B cell (primary cell): ENCODE measurements around the gene SMAD7. TPM values are rescaled to one million over a fixed set of nuclear protein-coding genes. Genes with fewer than 3 reads are reported as not detected.

Source experiments
- ATAC-seq: fragments of 200-7000 bp; cut with Tn5 transposase; one replicate; pipeline ENCODE4 v1.10.0; 2021; ENCODE audit warnings: low read depth, mild to moderate bottlenecking, moderate number of reproducible peaks, moderate library complexity
- CTCF ChIA-PET: fragments of 350-600 bp; sonication (Branson Sonifier 250); formaldehyde crosslinking; loops from one replicate; lab custom pipeline; 2021; ENCODE audit warnings: antibody characterized with exemption, inconsistent platforms; lab: Charles Lee
- POLR2A ChIA-PET: fragments of 350-600 bp; sonication (Branson Sonifier 250); formaldehyde crosslinking; loops from one replicate; lab custom pipeline; 2021; ENCODE audit warnings: antibody characterized with exemption; lab: Charles Lee
- DNase-seq: peaks from one replicate; pipeline ENCODE4 v3.0.0; 2013
- H2AFZ ChIP-seq: 2 replicates; pipeline ENCODE4 v1.6.1; 2012; ENCODE audit warnings: mild to moderate bottlenecking, low read depth, low read length; ENCODE audit not compliant: insufficient read depth, poor library complexity, severe bottlenecking
- H3K27ac ChIP-seq, 2 donors: 1 replicate in 1 of 2; 2 replicates in 1 of 2; pipeline ENCODE4 v1.5.1; 2012 to 2013; ENCODE audit warnings: low read length in 2 of 2, mild to moderate bottlenecking in 2 of 2, moderate library complexity in 1 of 2
- H3K27me3 ChIP-seq, 4 experiments: fragments of 200-600 bp in 1 of 4; sonication (generic) in 1 of 4; replicated peaks in 1 of 4; 1 replicate in 2 of 4; 2 replicates in 2 of 4; pipeline versions ENCODE4 v1.6.1 to v1.7.0; 2013 to 2016; ENCODE audit warnings: low read length in 3 of 4, mild to moderate bottlenecking in 2 of 4, mixed read lengths in 1 of 4, moderate library complexity in 1 of 4; ENCODE audit not compliant: insufficient read depth in 4 of 4, control insufficient read depth in 3 of 4; ENCODE audit errors: control extremely low read depth in 1 of 4
- H3K36me3 ChIP-seq, 2 experiments: replicated peaks in 1 of 2; 1 replicate in 1 of 2; 2 replicates in 1 of 2; pipeline versions ENCODE4 v1.6.1 to v1.7.1; 2013; ENCODE audit warnings: low read length in 1 of 2; ENCODE audit not compliant: insufficient read depth in 2 of 2, control insufficient read depth in 1 of 2; ENCODE audit errors: control extremely low read depth in 1 of 2, extremely low read depth in 1 of 2
- H3K4me1 ChIP-seq, 2 donors: fragments of 200-600 bp in 1 of 2; sonication (generic) in 1 of 2; 1 replicate in 1 of 2; 2 replicates in 1 of 2; pipeline versions ENCODE4 v1.5.1 to v1.6.1; 2013 to 2017; ENCODE audit warnings: low read length in 2 of 2; ENCODE audit not compliant: control insufficient read depth in 2 of 2, insufficient read depth in 2 of 2
- H3K4me2 ChIP-seq: replicated peaks from 2 replicates; pipeline ENCODE3; 2012; ENCODE audit warnings: mild to moderate bottlenecking, low read depth, low read length; ENCODE audit not compliant: poor library complexity, severe bottlenecking
- H3K4me3 ChIP-seq, 5 experiments: fragments of 200-600 bp in 1 of 5; sonication (generic) in 1 of 5; 1 replicate in 3 of 5; 2 replicates in 2 of 5; pipeline versions ENCODE4 v1.5.1 to v1.7.0; 2011 to 2016; ENCODE audit warnings: low read length in 4 of 5, mild to moderate bottlenecking in 4 of 5, low read depth in 2 of 5, control low read depth in 1 of 5, moderate library complexity in 1 of 5; ENCODE audit not compliant: insufficient read depth in 1 of 5; ENCODE audit errors: control extremely low read depth in 1 of 5, extremely low read depth in 1 of 5
- H3K79me2 ChIP-seq: fragments of 200-600 bp; sonication (generic); one replicate; pipeline ENCODE4 v1.6.0; 2016; ENCODE audit warnings: low read length; ENCODE audit not compliant: control insufficient read depth, insufficient read depth
- H3K9ac ChIP-seq: fragments of 200-600 bp; sonication (generic); 2 replicates; pipeline ENCODE4 v1.6.1; 2017; ENCODE audit warnings: mild to moderate bottlenecking, low read length, moderate library complexity
- H3K9me3 ChIP-seq, 3 donors: one replicate each; pipeline versions ENCODE4 v1.6.1 to v1.7.1; 2013; ENCODE audit warnings: low read length in 2 of 3; ENCODE audit not compliant: control insufficient read depth in 2 of 3, insufficient read depth in 1 of 3; ENCODE audit errors: control extremely low read depth in 1 of 3
- H4K20me1 ChIP-seq: 2 replicates; pipeline ENCODE4 v1.6.0; 2012; ENCODE audit warnings: mild to moderate bottlenecking, low read length; ENCODE audit not compliant: insufficient read depth, control insufficient read depth, poor library complexity, severe bottlenecking
- H3K27ac Mint-ChIP-seq: one replicate; pipeline ENCODE4 v1.8.0; 2021; ENCODE audit warnings: mixed read lengths
- H3K27me3 Mint-ChIP-seq: one replicate; pipeline ENCODE4 v1.8.0; 2021; ENCODE audit warnings: mixed read lengths
- H3K4me1 Mint-ChIP-seq: one replicate; pipeline ENCODE4 v1.8.0; 2021; ENCODE audit warnings: mixed read lengths
- H3K4me3 Mint-ChIP-seq: one replicate; pipeline ENCODE4 v1.8.0; 2021; ENCODE audit warnings: mixed read lengths
- H3K9me3 Mint-ChIP-seq: one replicate; pipeline ENCODE4 v1.8.0; 2022; ENCODE audit warnings: mixed read lengths; ENCODE audit not compliant: insufficient read depth
- CTCF ChIP-seq: fragments of 200-600 bp; IDR thresholded peaks from one replicate; pipeline ENCODE4 v1.8.0; 2022; ENCODE audit warnings: antibody characterized with exemption, mild to moderate bottlenecking
- EZH2 ChIP-seq: IDR thresholded peaks from 2 replicates; pipeline ENCODE4 v1.6.1; 2012; ENCODE audit warnings: borderline replicate concordance, low read depth, mild to moderate bottlenecking, moderate library complexity, low read length; ENCODE audit not compliant: insufficient read depth, poor library complexity, severe bottlenecking
- WGBS: methylation state at CpG from one replicate; pipeline ENCODE4 v1.1.5; 2013; ENCODE audit warnings: missing lambda C conversion rate; ENCODE audit not compliant: insufficient coverage; 5-methylcytosine and 5-hydroxymethylcytosine counted together
- intact Hi-C: fragments of 100-400 bp; cut with micrococcal nuclease; formaldehyde crosslinking; loops from one replicate; pipeline ENCODE4 v1.10.0; 2022
- polyA plus RNA-seq: library from polyadenylated mRNA; depleted of rRNA; stranded (reverse); fragments of >200 nt; gene quantifications from 2 replicates; pipeline ENCODE4 v1.2.3, GENCODE V29; 2012
- total RNA-seq, 2 donors: library from RNA; stranded (reverse); fragments of 120-200 nt in 1 of 2; gene quantifications; 1 replicate in 1 of 2; 2 replicates in 1 of 2; pipeline versions ENCODE4 v1.2.3 to v1.2.4, GENCODE V29; 2013 to 2022

SMAD7 gene
- total and polyA plus RNA-seq, 2 donors (not counting 1 experiment from before 2014, with no cell fraction given): 10.1 to 20.9 TPM

- CTCF ChIA-PET: interaction anchor here (1.1 kb wide), 1 partner anchor 165 kb away, joined by 4 read pairs; no protein-coding TSS in a partner anchor
- H3K4me2 ChIP-seq: no peak overlapping the region
- no peak for DNase-seq
Measured at GRCh38 chr18:48942086-48942485, 8.7 kb downstream of the SMAD7 start.

More at GRCh38 chr18:48942086-48942485, 8.7 kb downstream of the SMAD7 start:
- no peak for ATAC-seq
- H2AFZ ChIP-seq: no peak overlapping the region
- peaks cover 36 to 55% of the 10 kb centered on the region in 2 donors for H3K4me1 ChIP-seq
- intact Hi-C loops: no loop called here
- no peaks in the 10 kb centered on the region for H3K27me3 Mint-ChIP-seq
- POLR2A ChIA-PET: interaction anchor here (1.8 to 3.7 kb wide), 2 partner anchors 10 to 13 kb away, joined by 6 to 22 read pairs; no protein-coding TSS in a partner anchor
- peaks cover 76% of the 10 kb centered on the region for H3K4me1 Mint-ChIP-seq
- H3K4me3 Mint-ChIP-seq: no peak overlapping the region
- no peaks in the 10 kb centered on the region for H3K27me3 ChIP-seq
- H3K79me2 ChIP-seq: peaks cover 82% of the 10 kb centered on the region
- no peak overlapping the region for H3K27ac ChIP-seq
- WGBS: 89% methylated on average over 1 of the region's 8 CpGs
- TF ChIP-seq CTCF (no peak), EZH2 (no peak)
- no peaks in the 10 kb centered on the region for H3K9me3 ChIP-seq
- peak overlapping the region; percentile 94 for H3K27ac Mint-ChIP-seq
- peaks cover 8% of the 10 kb centered on the region for H4K20me1 ChIP-seq
- H3K4me3 ChIP-seq: no peak overlapping the region
- no peaks in the 10 kb centered on the region for H3K36me3 ChIP-seq
- H3K9me3 Mint-ChIP-seq: no peaks in the 10 kb centered on the region
- H3K9ac ChIP-seq: no peak overlapping the region
